Stimulated activated CD4-positive, alpha-beta T cell treated with anti-CD3 and anti-CD28 coated beads, Interleukin-4, amount 100 ng/mL, for 1 hour (primary cell): ENCODE measurements around the gene CLEC16A.
A peak's percentile ranks its signal among the peaks of the same experiment; 100 is the strongest.

Experiments used
- DNase-seq: peaks from one replicate; pipeline ENCODE4 v3.0.0-alpha.2; 2020

The CLEC16A gene

DNA sequence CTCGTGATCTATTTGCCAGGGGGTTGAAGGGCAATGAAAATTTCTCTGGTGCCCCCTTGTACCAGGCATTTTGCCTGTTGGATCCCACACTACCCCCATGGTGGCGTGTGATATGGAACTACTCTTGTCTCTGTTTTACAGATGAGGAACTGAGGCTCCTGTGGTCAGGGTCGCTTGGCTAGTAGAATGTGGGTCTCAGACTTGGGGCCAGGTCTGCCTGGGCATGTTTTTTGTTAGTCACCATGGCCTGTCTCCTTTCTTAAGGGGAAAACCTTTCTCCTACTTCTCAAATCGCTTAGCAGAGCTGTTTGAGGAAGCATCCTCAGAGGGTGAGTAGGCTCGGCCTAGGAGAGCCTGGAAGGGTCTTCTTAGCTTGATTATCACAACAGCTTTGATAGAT, 51.2 kb downstream of the CLEC16A start:
- no peak for DNase-seq

DNA sequence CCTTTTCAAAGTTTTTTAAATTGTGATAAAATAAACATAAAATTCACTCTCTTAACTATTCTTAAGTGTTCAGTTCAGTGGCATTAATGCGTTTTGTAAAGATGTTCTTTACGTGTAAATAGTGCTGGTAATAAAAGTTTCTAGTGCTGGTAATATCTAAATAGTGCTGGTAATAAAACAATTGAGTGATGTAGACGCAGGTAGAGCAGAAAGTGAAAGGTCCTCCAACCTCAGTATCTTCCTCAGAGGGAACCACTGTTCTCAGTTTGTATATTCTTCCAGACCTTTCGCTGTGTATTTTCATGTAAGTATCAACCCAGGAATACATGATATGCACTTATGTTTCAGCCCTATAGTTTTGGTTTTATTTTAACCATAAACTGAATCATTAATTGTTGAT, 53.1 kb downstream of the CLEC16A start:
- no peak for DNase-seq

DNA sequence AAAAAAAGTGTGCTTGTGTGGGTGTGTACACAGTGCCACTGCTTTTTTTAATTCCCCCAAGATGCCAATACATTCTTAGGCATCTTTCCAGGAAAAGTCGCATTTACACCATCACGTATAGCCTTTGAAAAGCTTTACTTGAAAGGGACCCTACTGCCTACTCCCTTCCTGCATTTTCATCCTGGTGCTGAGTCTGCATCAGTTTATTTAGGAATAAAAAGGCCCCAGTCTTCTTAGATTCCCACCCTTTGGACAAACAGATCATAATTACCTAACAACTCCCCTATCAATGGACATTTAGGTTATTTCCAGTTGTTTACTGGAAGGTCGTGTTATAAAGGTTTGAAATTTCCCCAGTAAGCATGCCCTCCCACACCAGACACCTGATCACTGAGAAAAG, 54.9 kb downstream of the CLEC16A start:
- DNase-seq: no peak

DNA sequence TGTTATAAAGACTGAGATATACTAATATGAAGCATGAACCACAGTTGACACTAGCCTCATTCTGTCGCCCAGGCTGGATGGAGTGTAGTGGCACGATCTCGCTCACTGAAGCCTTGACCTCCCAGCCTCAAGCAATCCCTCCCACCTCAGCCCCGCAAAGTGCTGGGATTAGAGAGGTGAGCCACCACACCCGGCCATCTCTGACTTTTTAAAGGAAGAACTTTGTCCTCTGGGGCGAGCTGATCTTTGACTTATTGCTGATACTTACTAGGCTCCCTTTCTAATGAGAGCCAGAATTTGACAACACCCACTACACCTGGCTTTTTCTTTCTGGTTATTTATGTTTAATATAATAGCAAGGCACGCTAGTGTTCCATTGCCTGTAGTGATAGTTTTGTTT, 57.2 kb downstream of the CLEC16A start:
- no peak for DNase-seq

DNA sequence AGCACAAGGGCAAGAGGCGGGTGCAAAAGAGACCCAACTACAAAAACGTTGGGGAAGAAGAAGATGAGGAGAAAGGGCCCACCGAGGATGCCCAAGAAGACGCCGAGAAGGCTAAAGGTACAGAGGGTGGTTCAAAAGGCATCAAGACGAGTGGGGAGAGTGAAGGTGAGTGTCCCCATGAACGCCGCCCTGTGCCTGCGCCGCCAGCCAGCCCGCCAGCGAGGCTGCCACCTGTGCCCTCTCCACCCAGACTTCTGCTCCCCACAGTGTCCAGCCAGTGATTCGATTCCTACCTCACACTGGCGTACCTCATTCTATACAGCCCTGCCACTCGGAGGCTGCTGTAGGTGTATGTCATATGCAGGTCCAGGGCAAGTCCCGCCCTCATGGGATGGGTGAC, 58.8 kb downstream of the CLEC16A start:
- no peak for DNase-seq

DNA sequence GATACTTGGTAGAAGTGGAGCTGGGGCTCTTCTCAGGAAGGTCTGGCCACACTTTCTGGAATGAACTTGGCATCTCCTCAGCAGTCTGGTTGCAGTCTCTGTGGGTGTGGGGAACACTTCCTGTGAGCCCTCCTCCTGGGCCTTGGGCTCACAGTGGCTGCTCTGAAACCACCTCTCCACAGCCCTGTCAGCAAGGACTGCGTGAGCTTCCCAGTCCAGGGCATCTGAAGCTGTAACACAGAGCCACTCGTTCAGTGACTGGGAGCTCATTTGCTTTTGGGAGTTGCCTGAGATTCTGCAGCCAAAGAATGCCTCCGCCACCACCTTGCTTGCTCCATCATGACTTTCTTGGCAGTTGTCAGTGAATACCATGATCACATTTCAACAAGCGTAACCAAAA, 60.0 kb downstream of the CLEC16A start:
- DNase-seq: no peak

DNA sequence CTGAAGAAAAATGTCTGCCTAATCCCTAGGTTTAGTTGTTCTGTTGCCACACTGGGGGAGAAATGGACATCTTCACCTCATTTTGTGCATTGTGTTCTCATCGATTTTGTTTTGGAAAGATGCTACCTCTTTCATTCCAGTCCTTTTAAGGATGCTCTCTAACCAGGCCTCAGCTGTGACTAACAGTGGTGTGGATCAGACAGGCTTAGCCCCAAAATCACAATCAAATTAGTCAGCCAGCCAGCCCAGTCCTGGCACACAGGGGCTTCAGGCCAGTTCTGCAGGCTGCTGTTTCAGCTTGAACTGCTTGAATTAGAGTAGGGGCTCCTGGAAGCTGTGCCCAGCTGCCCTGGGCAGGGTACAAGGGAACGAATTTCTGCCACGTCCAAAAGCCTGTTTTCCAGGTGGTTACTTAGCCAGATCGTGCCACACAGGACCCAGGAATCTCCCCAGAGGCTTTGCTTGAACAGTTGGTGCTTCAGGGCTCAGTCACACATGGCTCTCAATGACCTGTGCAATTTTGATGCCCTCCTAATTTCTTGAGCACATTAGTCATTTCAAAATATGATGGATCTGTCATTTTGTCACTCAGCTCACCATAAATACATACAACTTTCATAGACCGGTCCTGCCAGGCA, 60.7 kb downstream of the CLEC16A start:
- DNase-seq: no peak

DNA sequence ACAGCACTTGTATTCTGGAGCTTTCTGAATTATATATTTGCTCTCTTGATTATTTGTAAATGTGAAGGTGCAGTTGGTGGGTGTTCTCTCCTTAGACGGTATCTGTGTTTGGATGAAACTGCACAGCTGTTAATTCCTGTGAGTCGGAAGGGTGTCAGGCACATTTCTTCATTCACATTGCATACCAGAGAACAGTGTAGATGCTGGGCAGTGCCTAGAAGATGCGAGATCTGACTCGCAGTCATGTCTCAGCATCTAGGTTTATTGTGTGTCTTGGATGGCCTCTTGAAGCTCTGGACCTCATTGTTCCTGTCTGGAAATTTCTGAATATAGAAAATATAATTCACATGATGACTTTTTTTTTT, 61.2 kb downstream of the CLEC16A start:
- DNase-seq: no peak

DNA sequence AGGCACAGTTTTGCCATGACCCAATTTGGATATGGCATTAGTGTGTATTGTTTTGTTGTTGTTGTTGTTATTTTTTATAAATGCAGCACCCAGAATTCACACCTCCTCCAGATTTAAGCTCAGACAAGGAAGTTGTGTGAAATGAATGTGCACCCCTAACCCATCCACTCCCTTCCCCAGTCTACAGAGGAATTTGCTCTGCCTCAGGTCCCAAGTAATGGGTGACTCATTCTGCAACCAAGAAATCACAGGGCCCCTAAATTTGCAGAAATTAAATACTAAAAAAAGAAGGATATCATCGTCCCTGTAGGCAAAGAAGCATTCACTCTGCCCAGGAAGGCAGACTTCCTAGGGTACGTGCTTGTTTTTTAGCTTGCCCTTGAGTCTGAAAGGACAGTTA, 62.3 kb downstream of the CLEC16A start:
- DNase-seq: no peak

DNA sequence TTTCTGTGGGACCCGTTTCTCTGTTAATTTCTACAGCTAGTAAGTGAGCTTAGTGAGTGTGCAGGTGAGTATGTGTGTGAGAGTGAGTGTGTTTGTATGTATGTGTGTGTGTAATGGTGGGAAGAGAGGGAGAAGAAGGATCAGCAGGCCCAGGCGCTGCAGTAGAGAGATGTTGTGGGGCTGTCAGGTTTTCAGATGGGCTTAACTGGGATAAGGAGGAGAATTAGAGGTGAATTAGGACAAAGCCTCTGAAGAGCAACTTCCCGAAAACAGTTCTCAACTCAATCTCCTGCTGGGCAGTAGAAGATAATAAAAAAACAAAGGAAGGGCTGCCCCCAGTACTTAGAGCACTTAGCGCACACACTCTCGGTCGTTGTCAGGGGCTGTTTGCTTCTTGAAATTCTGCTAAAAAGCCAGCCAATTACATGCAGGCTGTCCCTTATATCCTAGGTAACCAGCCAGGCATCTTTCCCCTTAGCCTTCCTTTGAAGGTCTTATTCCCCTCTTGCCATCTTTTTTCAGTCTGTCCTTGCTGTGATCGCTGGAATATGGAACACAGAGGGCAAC, 63.4 kb downstream of the CLEC16A start:
- no peak for DNase-seq

DNA sequence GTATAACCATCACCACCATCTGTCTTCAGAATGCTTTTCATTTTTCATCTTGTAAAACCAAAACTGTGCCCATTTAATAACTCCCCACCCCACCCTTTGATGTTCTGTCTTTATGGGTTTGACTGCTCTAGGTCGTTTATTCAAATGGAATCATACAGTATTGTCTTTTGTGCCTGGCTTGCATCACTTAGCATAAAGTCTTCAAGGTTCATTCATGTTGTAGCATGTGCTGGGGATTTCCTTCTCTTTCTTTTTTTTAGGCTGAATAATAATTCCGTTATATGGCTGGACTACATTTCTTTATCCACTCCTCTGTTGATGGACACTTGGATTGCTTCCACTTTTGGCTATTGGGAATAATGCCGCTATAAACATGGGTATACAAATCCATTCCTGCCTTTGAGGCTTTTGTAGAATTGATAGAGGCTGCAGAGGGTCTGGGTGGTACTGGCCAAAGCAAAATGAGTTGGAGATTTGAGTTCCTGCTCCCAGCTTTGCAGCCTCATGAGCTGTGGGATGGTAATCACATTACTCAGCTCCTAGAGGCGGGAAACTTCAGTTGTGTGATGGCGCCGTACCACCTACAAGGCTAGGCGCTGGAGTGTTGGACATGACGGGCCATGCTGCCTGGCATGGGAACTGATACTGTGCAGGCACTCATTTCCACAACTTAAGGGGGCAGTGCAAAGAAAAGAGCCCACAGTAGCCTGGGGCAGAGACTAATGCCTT, 64.8 kb downstream of the CLEC16A start:
- DNase-seq: no peak

DNA sequence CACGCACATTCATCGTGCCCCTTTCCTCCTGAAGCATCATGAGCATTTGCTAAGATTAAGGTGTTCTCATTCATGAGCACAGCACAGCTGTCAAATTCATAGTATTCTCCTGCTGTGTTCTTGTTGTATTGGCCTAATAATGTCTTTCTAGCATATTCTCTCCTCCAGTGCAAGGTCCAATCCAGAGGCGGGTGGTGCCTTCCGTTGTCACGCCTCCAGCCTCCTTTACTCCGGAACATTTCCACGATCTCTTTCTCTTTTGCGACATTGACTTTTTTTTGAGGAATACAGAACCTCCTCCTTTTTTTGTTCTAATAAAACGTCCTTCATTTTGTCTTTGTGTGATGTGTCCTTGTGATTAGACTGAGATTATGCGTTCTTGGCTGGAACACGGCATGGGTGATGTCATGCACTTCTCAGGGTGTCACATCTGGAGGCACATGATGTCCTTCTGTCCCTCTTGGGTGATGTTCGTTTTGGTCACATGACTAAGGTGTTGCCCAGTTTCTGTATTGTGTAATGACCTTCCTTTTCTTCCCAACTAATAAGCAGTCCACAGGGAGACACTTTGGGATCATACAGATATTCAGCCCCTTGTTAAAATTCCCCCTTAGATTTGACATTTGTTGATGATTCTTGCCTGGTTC, 66.3 kb downstream of the CLEC16A start:
- DNase-seq: no peak

DNA sequence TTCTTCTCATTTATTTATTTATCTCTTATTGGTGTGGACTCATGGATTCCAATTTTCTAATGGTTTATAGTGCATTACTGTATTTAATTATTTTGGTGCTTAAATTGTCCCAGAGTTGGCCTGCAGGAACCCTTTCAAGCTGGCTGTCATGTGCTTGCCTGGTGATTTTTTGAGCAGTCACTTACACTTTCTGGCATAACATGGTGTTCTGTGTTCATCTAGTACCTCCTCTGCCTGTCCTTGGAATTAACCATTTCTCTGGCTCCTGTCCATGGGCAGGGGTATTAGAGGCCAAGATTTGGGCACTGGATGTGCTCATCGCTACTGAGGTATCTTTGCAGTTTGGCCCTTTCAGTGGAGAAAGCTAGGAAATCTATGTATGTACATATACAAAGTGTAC, 67.0 kb downstream of the CLEC16A start:
- DNase-seq: no peak

DNA sequence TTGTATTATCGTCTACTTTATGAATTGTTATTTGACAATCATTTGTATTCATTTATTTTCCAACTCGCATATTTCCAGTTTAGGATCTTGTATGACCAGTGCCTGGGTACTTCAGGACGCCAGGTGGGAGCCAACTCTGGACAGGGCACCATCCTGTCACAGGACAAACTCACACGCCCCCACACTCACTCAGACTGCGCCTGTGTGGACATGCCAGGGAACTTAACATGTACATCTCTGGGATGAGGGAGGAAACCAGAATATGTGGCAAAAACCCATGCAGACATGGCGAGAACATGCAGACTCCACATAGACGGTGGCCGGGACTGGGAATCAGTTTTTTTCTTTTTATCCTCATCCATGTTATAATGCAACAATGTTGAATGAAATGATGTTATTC, 68.5 kb downstream of the CLEC16A start:
- no peak for DNase-seq

DNA sequence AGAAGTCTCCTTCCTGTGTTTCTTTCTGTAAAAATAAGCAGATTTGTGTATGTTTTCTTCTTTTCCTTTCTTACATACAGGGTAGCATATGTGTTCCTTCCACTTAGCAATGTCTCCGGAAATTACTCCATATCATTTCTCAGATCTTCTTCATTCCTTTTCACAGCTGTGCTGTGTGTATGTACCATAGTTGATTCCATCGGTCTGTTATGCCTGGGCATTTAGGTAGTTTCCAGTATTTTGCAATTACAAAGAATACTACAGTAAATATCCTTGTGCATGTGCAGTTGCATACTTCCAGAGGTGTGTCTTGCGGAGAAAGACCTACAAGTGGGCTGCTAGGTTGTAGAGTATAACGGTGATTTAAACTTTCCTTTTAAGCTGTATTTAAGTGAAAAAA, 69.8 kb downstream of the CLEC16A start:
- no peak for DNase-seq

DNA sequence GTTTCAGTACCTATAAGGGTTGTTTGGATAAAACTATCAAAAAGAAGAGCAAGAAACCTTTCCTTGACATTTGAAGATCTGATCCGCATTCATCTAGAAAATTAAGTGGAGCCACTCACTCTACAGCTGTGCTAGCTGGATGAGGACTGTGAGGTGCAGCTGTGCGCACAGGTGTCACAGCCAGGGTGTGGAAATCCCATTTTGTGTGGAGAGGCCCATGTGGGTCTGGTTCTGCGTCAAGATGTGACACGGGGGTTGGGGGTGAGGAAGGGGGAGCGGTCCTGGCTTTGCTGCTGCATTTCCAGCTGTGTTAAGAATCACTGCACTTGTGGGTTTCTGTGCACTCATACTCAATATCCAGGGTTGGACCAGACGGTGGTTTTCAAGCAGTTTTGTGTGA, 70.7 kb downstream of the CLEC16A start:
- DNase-seq: no peak

DNA sequence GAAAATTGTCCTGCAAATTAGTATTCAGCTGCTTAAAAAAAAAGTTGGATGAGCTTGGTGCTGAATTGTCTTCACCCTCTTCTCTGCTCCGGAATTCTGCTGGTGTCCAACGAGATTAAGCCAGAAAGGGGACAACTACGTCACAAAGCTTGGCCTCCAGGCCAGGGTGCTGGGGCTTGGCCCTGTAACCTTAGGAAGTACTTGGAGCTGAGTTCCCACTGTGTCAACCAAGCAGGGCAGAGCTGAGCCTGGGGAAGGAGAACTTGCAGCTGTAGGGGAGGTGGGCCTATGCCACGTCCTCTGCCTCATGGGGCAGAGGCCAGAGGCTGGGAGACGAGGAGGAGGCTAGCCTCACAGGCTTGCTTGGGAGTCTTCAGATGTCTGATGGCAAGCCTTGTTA, 71.2 kb downstream of the CLEC16A start:
- no peak for DNase-seq

DNA sequence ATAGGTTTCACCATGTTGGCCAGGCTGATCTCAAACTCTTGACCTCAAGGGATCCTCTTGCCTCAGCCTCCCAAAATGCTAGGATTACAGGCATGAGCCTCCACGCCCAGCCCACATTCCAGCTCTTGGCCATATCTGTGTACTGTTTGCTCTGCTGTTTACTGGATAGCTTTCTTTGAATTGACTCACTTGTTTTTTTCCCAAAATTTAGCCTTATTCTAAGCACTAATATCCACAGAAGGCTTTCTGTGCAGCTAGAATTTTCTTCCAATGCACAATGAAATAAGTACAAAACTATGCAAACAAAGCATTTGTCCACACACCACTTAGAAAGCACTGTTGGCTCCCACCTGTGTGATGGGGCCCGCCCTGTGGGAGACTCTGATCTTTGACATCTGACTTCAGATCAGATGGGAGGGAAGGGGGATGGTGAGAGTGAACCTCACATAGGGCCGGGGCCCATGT, 72.2 kb downstream of the CLEC16A start:
- no peak for DNase-seq

DNA sequence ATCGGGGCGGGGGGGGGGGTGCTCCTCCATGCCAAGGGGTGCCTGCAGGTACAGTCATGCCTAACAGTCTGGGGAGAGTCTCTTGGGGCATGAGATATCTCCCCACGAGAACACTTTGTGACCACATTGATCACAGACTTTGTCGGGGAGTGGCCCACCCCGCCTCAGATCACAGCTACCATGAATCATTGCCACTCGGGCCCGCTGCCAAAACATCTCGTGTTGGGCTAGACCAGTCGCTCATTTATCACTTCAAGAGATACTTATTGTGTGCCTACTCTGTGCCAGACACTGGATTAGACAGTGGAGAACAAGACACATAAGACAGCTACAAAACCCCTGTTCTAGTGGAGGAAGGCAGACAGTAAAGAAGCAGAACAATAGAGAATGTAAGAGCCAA, 72.6 kb downstream of the CLEC16A start:
- DNase-seq: peak; percentile 15

DNA sequence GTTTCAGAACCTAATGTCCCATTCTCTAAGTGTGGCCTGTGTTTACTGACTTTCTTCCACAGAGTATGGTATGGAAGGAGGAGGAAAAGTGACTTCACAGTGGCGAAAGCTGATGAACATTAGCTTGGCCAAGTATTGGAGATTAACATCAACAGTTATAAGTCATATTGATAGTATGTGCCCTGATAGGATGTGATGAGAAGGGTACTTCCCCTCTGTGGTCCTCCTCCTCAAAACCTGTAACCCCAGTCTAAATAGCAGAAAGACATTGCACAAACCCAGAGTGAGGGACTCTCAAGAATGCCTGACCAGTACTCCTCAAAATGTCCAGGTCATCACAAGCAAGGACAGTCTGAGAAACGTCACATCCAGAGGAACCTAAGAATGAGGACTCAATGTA, 73.1 kb downstream of the CLEC16A start:
- DNase-seq: no peak

DNA sequence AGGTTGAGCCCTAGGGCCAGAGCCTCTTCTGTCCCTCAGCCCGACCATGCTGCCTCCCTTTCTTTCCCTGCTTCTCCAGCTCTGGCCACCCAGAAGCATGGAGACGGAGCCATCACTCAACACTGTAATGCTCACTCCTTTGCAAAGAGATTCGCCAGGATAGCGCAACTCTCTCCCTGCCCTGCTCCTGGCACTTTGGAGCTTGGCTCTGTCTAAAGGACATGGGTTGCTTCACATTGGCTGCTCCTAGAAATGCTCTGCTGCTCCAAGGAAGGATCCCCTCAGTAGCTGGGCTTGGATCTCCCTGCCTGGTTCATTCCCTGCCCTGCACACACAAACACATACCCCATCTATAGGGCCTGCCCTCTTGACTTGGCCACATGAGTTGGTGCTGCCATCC, 76.0 kb downstream of the CLEC16A start:
- no peak for DNase-seq

DNA sequence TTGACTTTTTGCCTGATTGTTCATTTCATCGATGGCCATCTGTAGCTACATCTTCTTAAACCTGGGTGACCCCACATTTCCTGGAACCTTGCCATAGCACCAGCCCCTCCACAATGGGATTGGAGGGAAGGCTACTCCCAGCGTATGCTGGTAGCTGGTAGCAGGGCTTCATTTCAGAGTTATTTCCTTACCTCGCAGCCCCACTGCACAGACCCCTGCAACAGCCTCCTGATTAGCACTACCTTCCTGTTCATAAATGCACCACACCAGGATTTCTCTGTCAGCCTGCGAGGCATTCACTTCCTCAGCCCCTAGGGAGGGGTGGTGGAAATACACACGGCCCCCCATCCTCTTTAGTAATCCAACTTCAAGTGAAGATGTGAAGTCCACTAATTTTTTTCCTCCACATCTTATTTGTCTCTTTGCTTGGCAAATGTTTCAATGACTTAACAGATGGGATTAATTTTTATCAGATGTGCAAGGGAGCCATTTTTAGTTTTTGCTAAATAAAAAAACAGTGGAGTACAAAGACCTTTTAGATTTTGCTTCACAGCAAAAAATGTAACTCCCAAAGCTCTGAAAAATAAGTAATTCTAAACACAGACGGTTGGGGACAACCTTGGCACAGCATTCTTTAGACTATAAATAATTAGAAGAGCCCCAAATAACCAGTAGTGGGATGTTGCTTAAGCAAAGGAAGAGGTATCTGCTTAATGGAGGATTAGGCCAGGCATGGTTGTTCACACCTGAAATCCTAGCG, 76.6 kb downstream of the CLEC16A start:
- DNase-seq: no peak

DNA sequence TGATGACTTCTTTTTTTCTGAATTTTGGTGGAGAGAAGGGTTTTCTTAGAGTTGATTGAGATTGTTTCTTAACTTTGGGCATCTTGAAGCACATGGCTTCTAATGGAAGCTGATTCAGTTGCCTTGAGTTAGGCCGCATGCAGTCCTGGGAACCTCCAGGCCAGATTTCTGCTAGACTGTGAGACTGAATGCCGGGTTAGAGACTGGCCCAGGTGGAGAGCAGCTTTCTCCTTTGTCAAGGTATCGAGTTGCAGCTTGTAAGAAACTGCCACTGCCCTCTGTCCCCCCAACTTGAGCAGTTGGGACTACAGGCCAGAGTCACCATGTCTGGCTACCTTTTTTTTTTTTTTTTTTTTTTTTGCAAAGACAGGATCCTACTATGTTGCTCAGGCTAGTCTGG, 77.6 kb downstream of the CLEC16A start:
- DNase-seq: no peak
